GM19395 (cell line): ENCODE results near the gene CCDC12.

ENCODE experiments used
- ATAC-seq: cut with Tn5 transposase; IDR thresholded peaks from one replicate; pipeline ENCODE4 v1.9.1; 2021; ENCODE audit warnings: mild to moderate bottlenecking, moderate library complexity; ENCODE audit not compliant: unreplicated experiment

Gene CCDC12

DNA sequence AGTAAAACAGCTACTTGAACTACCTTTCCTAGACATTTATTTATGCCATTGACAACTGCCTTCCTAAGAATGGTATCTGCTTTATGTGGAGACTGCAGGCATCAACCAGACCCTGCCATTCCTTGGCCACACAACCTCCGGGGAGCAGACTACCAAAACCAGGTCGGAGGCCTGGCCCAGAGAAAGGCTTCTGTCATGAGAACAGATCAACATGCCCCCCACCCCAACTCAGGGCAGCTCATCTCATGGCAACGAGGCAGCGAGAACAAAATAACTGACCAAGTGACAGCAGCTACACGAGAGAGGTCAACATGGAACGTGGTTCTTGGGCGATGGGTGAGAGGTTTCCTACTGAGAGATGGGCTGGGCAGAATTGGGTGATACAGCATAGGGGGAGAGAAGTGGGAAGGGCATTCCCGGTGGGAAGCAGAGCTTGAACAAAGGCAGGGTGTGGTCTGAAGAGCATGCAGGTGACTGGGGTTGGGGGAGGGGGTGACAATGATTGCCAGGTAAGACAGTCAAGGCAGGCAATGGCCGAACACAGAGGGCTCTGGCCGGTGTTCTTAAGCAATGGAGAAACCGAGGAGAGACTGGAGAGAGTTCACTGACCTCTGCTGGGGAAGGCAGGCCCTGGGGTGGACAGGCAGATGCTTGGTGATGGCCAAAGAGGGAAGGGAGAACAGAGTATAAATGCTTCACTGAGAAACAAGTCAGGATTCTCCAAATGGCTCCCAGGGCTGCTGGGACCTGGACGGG, 33.9 kb downstream of the CCDC12 start:
- ATAC-seq, result no peak

DNA sequence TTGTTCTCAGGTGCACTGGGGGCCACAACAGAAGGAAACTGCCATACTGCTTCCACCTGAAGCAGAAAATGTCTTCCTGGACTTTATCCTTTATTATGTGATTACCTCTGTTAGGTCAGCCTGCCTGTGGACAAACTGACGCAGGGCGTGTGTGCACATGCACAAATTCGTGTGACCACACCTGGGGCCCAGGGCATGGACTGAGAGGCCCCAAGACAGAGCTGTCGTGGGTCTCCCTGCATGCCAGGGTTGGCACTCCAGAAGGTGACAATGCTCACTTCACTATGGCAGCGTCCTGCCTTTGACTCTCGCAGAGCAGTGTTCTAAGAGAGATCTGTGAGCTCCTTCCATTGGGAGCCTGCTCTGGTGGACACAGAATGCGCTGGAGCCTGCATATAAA, 34.5 kb downstream of the CCDC12 start:
- ATAC-seq, result no peak

DNA sequence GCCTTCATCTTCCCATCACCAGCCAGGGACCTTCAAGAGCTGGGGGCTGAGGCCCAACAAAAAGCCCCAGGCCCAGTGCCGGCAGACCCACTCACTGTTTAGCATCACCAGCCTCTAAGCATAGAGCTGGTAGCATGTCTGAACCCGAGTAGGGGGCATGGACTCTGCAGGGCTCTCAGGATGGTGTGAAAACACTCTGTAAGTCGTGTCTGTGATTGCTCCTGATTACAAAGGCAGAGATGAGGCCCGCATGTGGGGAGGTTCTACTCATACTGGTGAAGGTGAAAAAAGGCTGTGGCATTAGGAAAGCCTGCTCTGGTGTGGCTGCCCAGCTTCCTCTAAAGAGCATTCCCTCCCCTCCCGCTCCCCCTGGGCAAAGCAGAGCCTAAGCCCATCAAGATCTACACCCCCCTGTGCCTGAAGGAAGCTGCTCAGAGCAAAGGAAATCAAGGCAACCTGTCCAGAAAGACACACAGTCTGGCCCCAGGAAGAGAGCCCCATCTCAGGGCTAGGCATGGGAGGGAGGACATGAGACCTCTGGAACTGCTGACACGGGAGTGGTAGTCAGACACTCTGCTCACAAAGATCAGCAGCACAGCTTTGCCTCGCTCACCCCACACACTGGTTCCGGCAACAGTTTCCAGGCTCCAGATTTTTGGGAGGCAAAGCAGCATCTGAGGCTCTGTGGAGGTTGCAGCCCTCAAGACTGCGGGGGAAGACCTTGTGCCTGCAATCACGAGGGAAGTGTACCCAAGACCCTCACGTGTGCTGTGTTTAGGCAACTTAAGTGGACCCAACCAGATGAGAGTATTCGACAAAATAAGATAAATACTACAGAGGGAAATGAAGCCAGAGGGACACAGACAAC, 36.7 kb downstream of the CCDC12 start:
- no peak for ATAC-seq

DNA sequence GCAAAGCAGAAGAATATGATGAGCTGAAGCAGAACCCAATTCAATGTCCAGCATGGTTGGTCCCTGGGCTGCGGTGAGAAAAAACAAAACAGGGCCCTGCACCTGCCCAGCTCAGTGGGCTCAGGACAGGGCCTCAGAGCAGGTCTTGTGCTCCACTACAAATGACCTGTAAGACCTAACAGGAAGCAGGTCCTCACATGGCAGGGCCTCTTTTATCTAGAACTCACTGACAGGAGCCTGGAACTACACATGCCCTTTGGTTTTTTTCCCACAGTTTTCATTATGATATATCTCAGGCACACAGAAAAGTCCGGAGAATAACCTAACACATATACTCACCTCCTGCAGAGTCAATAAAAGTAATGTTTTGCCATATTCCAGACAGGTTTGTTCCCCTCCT, 38.4 kb downstream of the CCDC12 start:
- no peak for ATAC-seq

DNA sequence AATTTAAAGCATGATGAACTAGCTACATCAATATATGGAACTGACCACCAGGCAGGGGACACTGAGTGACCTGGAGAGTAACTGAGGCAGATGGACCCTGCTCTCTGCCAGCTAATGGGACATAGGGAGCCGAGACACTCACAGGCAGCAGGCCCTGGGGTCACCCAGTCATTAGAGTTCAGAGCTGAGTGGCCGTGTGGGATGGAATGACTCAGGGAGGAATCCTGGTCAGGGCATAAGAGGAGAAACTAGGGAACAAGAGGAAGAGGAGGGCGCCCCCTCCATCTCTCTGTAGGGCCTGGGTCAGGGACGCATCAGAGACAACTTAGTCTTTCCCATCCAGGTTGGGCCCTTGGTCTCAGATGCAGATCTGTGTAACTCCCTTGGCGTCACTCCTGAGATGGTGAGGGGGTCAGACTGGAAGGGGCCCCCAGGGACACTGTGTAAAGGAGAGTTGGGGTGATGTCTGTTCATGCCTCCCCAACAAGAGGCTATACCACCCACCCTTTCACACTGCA, 39.8 kb downstream of the CCDC12 start:
- no peak for ATAC-seq

DNA sequence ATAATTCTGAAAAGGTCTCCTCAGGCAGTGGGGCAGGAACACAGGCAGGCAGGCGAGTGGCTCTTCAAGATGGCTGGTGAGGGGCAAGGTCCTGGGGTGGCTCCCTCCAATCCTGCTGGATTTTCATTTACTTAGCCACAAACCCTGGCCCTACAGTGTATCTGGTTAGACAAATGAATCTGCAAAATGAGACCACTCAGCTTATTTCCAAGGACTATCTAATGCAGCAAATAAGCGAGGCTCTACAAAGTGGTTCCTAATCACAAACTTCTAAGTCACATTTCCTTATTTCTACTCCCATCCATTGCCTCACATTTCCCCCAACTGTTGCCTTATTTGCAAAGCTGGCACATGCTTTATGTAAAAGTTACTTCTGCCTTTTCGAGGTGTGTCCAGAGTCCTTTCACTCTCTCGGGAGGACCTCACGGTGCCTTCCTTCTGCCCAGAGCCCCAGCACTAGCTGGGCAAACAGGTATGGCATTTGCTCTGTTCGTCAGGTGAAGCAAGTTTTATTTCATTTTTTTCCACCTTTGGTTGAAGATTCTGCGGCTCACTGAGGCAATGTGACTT, 40.5 kb downstream of the CCDC12 start:
- no peak for ATAC-seq

DNA sequence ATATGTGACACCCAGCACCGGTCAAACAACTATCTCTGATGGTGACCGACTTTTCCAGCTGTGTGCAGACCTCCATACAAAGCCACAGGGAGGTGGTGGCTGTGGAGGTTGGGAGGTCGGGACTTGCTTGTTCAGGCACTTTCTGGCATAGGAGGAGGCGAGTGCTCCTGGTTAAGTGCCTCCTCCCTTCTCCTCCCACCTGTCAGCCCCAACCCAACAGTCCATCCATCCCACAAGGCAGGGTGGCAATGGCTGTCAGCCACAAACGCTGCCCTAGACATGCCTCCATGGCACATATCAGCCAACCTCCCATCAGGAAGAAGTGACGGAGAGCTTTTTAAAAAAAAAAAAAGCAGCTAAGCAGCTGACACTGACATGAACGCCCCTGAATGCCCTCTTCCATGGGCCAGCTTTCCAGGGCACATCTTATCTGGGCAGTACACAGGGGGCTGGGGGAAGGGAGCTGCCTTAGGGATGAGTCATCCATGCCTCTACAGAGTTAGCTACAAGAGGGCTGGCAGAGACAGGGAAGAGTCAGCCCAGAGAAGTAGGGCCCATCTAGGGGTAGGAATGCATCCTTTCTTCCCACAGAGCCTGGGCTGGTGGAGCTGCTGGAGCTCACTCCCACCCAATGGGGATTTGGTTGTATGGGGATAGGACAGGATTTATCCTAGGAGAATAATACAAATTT, 41.2 kb downstream of the CCDC12 start:
- ATAC-seq, result no peak

DNA sequence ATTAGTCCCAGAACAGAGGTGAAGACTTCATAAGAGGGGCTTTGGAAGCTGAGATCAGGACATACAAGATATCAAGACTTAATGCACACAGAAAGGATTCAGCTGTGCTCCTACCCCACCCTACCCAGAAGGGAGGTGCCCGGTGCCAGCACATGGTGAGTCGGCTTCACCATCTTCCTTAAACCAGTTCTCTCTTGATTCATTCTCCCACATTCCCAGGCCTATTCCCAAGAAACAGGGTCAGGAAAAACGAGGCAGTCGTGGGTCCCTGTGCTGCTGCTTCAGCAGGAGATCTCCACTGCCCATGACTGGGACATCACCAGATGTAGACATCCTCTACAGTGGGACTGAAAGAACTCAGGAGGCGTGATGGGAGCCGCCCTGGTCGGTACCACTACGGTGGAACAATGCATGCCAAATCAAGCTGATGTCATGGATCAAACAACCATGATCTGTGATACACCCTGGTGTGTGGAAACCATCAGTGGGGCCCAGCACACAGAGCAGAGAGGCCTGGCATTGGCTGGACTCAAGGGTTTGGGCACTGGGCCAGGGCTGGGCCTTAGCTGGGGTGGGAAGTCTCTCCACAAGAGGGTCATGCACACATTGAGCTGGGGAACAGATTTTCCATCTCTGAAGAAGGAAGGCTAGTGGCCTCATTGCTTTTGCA, 41.9 kb downstream of the CCDC12 start:
- no peak for ATAC-seq

DNA sequence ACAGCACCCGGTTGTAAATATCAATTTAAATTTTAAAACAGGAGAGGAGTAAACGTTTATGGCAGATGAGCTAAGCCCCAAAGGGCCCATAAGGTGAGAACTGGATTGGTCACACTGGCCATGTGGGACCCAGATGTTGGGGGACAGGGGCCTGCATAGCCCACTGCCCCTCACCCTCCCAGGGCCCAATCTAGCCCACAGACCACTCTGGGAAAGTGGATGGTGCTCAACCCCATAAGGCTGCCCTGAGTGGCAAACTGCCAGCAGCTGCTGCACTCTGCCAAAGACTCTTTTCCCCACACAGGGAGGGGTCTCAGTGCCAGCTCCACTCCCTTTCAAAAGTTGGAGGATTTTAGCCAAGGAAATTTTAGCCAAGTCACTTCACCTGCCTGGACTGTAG, 42.5 kb downstream of the CCDC12 start:
- no peak for ATAC-seq

DNA sequence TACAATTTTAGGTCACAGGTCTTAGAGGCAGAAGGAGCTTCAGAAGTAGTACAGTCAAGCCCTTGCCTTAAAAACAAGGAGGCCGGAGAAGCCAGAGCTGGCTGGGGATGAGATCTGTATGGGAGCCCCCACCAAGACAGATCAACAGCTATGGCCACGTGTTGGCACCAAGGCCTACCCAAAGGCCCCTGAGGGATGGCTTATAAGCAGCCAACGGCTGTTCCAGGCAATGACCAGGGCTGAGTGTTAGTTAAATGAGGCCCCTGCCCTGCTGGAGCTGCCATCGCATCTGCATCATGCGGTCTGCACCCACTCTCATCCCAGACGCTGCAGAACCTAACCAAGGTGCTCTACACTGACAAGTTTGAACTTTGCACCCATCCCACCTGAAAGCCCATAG, 43.3 kb downstream of the CCDC12 start:
- ATAC-seq, result no peak

DNA sequence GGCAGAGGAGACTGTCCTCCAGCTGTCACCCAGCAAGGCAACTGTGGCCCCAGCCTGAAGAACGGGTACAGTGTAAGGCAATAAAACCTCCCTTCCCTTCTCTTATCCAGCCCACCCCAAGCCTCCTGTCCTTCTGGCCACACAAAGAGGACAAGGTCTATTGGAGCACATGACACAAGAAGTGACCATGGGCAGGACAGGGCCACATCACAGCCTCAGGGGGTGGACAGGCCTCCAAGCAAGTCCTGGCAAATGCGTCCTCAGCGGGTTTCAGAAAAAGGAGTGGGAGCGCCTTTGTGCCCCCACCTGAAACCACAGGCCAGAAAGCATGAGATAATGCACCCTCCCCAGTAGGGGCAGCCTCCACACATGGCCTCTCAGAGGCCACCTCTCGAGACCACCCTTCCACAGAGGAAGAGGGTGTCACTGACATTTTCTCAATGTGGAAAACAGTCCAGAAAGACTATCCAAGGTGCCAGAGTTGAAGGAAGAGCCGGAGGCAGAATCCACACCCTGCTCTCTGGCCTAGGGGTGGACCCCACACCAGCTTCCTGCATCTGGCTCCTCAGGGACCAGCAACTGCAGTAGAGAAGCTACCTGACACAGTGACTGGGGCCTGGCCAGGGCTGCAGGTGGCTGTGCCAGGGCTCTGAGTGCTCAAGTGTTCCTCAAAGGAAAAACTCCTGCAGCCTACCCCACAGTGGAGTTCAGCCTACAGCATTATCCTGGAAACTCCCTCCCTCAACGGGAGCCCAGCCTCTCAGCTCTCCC, 43.9 kb downstream of the CCDC12 start:
- ATAC-seq, result no peak

DNA sequence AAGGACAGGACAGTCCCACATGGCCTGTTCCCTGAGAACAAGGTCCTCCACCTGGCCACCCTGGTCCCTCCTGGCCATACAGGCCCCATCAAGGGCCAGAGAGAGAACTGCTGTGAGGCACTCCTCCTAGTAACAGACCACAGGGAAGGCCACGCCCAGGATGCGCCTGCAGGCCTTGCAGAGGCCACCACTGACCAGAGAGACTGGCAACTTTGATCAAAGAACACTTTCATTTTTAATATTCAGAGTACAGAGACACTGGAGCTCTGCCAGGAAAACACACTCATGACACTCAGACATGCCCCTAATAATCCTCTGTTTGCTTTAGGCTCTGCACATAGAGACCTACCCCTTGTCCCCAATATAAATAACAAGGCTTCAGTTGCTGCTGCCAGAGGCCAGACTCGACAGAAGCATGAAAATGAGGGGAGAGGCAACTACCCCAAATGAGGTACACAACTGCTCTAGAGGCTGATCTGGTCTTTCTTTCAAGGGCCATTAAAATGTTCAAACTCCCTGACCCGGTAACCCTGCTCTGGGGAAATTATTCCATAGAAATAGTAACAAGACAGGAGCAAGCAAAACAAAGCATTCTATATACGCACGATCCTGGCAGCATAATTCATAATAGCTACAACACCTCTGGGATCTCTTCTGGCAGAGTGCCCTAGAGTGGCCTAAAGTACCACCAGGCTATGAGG, 44.8 kb downstream of the CCDC12 start:
- ATAC-seq, result no peak

DNA sequence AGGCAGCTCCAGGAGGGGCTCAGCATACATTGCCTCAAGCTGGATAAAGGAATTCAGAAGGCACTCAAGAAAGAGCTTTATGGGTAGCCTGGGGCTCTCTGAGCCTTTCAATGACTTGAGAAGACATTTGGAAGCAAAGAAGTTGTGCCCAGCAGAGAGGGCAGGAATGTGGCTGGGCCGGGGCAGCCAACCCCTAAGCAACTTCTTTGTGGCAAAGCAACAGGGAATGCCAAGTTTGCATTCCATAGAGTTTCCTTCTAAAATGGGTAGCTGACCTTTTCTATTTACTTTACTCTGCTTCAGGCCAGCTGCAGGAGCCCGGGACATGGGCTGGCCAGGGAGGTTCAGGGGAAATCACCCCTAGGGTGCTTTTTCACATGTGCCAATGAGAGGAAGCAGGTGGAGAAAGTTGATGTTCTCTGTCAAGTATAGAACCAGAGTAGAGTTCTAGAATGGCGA, 45.6 kb downstream of the CCDC12 start:
- ATAC-seq, result no peak

DNA sequence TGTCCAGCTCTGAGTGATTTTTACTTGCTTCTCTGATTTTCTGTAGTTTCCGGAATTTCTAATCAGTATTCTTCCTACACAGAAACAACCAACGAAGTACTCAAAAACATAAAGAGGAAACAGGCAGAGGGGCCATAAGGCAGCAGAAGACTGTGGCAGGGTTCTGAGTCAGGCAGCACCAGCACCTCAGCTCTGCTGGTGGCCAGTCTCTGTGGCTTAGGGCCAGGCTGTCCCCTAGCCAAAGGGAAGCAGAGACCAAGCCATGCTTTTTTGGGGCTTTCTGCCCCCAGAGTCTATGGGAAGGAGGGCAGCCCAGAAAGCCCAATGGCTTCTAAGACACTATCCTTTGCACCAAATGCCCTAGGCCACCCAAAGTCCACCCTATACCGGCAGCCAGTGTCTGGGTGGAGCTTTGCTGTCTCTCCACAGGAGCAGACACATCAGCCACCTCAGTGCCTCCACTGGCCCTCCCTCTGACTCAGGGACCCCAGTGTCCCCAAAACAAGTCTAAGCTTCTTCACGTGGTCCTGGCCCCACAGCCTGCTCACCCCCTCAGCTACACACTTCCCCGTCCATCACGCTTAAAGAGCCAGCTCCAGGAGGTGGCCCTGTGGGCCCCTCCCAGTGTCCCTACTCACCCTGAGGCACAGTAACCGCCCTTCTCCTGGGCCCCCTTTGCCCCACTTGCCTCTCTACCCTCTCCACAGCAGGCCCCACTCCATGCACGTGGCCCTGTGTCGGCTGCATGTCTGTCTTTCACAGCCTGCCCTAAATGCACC, 46.2 kb downstream of the CCDC12 start:
- no peak for ATAC-seq

DNA sequence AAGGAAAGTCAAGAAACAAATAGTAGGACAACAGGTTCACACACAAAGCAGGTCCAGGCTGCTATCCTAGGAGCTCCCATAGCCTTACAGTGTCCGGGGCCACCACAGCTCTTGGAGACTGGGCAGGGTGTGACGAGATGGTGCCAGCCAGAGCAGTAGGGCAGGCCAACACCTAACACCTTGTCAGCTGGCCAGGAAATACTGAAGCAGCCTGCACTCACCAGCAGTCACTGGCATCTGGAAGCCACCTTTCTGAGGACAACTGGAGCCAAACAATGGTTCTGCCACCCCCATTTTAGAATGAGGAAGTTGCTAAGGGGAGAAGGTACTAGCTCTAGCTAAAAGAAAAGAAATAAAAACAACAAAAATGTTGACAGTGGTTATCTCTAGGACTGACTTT, 47.2 kb downstream of the CCDC12 start:
- ATAC-seq, result no peak

DNA sequence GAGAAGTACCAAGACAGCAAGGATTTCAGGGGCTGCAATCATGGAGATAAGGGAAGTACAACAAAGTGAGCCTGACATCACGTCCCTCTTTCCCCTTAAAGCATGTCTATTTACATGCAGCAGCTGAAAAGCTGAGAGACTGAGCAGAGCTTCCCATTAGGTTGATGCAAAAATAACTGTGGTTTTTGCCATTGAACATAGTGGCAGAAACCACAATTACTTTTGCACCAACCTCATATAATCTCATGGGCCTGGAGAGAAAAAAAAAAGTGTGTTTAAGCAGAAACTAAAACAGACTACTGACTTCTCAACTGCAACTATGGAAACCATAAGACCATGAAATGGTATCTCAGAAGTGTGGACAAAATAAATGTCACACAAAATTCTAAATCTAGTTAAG, 48.3 kb downstream of the CCDC12 start:
- ATAC-seq, result no peak

DNA sequence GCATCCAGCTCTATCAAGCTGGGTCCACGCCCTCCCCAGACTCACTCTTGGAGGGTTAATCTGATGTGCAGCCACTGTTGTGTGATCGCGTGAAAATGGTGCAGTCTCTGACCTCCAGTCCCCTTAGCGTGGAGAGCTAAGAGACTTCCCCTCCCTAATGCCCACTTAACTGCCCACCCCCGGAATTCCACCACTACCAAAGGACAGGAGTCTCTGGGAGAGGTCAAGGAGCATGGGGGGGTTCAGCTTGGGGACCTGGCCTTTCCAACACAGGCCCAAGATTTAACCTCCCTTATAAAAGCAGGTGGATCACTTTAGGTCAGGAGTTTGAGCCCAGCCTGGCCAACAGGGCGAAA, 48.8 kb downstream of the CCDC12 start:
- no peak for ATAC-seq
